K562 (cell line): Measurements from ENCODE around the gene PQBP1. TPM values are rescaled to one million over a fixed set of nuclear protein-coding genes. Genes with fewer than 3 reads are reported as not detected.

ENCODE experiments used
- ARID1B ChIP-seq: fragments of 450-650 bp; IDR thresholded peaks from 2 replicates; pipeline ENCODE4 v1.6.1; 2016; ENCODE audit warnings: antibody characterized with exemption, mild to moderate bottlenecking, inconsistent platforms
- ATF7 ChIP-seq: fragments of 450-650 bp; IDR thresholded peaks from 2 replicates; pipeline ENCODE4 v1.7.1; 2014; ENCODE audit warnings: mild to moderate bottlenecking, moderate library complexity
- CBX8 ChIP-seq: fragments of 200-600 bp; sonication (generic); IDR thresholded peaks from 2 replicates; pipeline ENCODE4 v1.6.1; 2012; ENCODE audit warnings: borderline replicate concordance, mixed run types, low read depth, mild to moderate bottlenecking, moderate library complexity, mixed read lengths, low read length, control low read depth, inconsistent platforms; ENCODE audit not compliant: poor library complexity, severe bottlenecking; ENCODE audit errors: extremely low read depth
- GABPB1 ChIP-seq: sonication (generic); formaldehyde crosslinking; IDR thresholded peaks from 2 replicates; pipeline ENCODE4 v1.8.0; 2022; ENCODE audit warnings: mild to moderate bottlenecking, missing genetic modification reagents
- HDAC3 ChIP-seq: fragments of 450-650 bp; IDR thresholded peaks from 2 replicates; pipeline ENCODE4 v1.6.1; 2018; ENCODE audit warnings: borderline replicate concordance, mild to moderate bottlenecking, moderate library complexity; ENCODE audit not compliant: partially characterized antibody
- MAFF ChIP-seq: IDR thresholded peaks from 2 replicates; pipeline ENCODE4 v1.6.1; 2012; ENCODE audit warnings: low read length, improper control_type of control experiment
- MCM5 ChIP-seq: fragments of 450-650 bp; IDR thresholded peaks from 2 replicates; pipeline ENCODE4 v1.6.1; 2016; ENCODE audit warnings: low read depth
- MTA3 ChIP-seq: fragments of 450-650 bp; formaldehyde crosslinking; IDR thresholded peaks from 2 replicates; pipeline ENCODE4 v1.6.1; 2017; ENCODE audit warnings: mild to moderate bottlenecking, borderline replicate concordance
- NFATC3 ChIP-seq: fragments of 450-650 bp; IDR thresholded peaks from 2 replicates; pipeline ENCODE4 v1.6.1; 2017; ENCODE audit warnings: mild to moderate bottlenecking
- NR2C1 ChIP-seq, 2 experiments: fragments of 450-650 bp; IDR thresholded peaks; 2 replicates each; pipeline ENCODE4 v1.6.1; 2017; ENCODE audit warnings: mild to moderate bottlenecking in 2 of 2, antibody characterized with exemption in 1 of 2, inconsistent platforms in 1 of 2, missing compliant biosample characterization in 1 of 2, missing genetic modification characterization in 1 of 2
- RBM39 ChIP-seq: fragments of 200-400 bp; formaldehyde crosslinking; optimal IDR thresholded peaks from 2 replicates; pipeline ENCODE3; 2018; ENCODE audit warnings: low read depth, low read length
- SIN3B ChIP-seq: fragments of 450-650 bp; IDR thresholded peaks from 2 replicates; pipeline ENCODE4 v1.6.1; 2017; ENCODE audit warnings: low read depth, mild to moderate bottlenecking, moderate library complexity
- SP1 ChIP-seq: sonication (generic); formaldehyde crosslinking; IDR thresholded peaks from 2 replicates; pipeline ENCODE4 v1.8.1; 2022; ENCODE audit warnings: mild to moderate bottlenecking, missing genetic modification reagents
- SUPT5H ChIP-seq: fragments of 450-650 bp; IDR thresholded peaks from 2 replicates; pipeline ENCODE4 v1.6.1; 2016
- TARDBP ChIP-seq: fragments of 450-650 bp; IDR thresholded peaks from 2 replicates; pipeline ENCODE4 v1.6.1; 2016
- TEAD1 ChIP-seq, 2 experiments: fragments of 450-650 bp in 1 of 2; sonication (generic) in 1 of 2; formaldehyde crosslinking; IDR thresholded peaks; 2 replicates each; pipeline versions ENCODE4 v1.4.0 to v1.8.0; 2020 to 2022; ENCODE audit warnings: mild to moderate bottlenecking in 2 of 2, missing genetic modification reagents in 1 of 2
- TRIM28 ChIP-seq: fragments of 450-650 bp; IDR thresholded peaks from 2 replicates; pipeline ENCODE4 v1.6.1; 2017
- ZNF224 ChIP-seq: sonication (generic); formaldehyde crosslinking; IDR thresholded peaks from 2 replicates; pipeline ENCODE4 v1.8.0; 2022; ENCODE audit warnings: mild to moderate bottlenecking, missing genetic modification reagents
- ZNF232 ChIP-seq: sonication (generic); formaldehyde crosslinking; IDR thresholded peaks from 2 replicates; pipeline ENCODE4 v1.8.0; 2022; ENCODE audit warnings: mild to moderate bottlenecking, missing genetic modification reagents
- ZNF583 ChIP-seq: fragments of 250-450 bp; sonication (Bioruptor Pico); IDR thresholded peaks from 2 replicates; pipeline ENCODE4 v1.4.0; 2020
- ZNF79 ChIP-seq: fragments of 250-450 bp; sonication (Bioruptor Pico); IDR thresholded peaks from 2 replicates; pipeline ENCODE4 v1.4.0; 2020; ENCODE audit warnings: low read depth, mild to moderate bottlenecking, moderate library complexity
- polyA plus RNA-seq, 8 experiments: library from polyadenylated mRNA; depleted of rRNA in 4 of 8; stranded (reverse) in 5 of 8; unstranded in 3 of 8; fragments of >200 nt; fragmentation: Nextera tagmentation in 2 of 8; fragmentation: Illumina TruSeq in 1 of 8; extraction: Ambion mirVana in 2 of 8; extraction: Trizol in 1 of 8; gene quantifications; 2 replicates each; pipeline versions ENCODE4 v1.2.1 to v1.2.3, GENCODE V29; 2011 to 2014; ENCODE audit warnings: inconsistent platforms in 1 of 8, missing spikeins in 1 of 8
- total RNA-seq, 7 experiments: library from RNA; depleted of rRNA in 6 of 7; stranded (reverse); fragments of >200 nt in 6 of 7; fragmentation: Illumina TruSeq in 2 of 7; extraction: Trizol in 2 of 7; gene quantifications; 2 replicates each; pipeline versions ENCODE4 v1.2.1 to v1.2.3, GENCODE V29; 2011 to 2021; ENCODE audit warnings: low replicate concordance in 1 of 7
- TF ChIP-seq, protein P1 (sequence below): fragments of 250-450 bp; sonication (Bioruptor Pico); IDR thresholded peaks from 2 replicates; pipeline ENCODE4 v1.5.0; 2020; ENCODE audit warnings: mild to moderate bottlenecking, borderline replicate concordance
- TF ChIP-seq, protein P2 (sequence below): fragments of 250-450 bp; sonication (Bioruptor Pico); IDR thresholded peaks from 2 replicates; pipeline ENCODE4 v1.5.0; 2021; ENCODE audit warnings: mild to moderate bottlenecking, moderate library complexity
- TF ChIP-seq, protein P3 (sequence below): fragments of 250-450 bp; sonication (Bioruptor Pico); IDR thresholded peaks from 2 replicates; pipeline ENCODE4 v1.4.0; 2020; ENCODE audit warnings: mild to moderate bottlenecking, moderate library complexity

PQBP1 gene
- total and polyA plus RNA-seq, 9 of the 15 experiments (the other 6 are each of a cell fraction or from before 2014, with no cell fraction given), result 41.3 to 262 (median 112) TPM

DNA sequence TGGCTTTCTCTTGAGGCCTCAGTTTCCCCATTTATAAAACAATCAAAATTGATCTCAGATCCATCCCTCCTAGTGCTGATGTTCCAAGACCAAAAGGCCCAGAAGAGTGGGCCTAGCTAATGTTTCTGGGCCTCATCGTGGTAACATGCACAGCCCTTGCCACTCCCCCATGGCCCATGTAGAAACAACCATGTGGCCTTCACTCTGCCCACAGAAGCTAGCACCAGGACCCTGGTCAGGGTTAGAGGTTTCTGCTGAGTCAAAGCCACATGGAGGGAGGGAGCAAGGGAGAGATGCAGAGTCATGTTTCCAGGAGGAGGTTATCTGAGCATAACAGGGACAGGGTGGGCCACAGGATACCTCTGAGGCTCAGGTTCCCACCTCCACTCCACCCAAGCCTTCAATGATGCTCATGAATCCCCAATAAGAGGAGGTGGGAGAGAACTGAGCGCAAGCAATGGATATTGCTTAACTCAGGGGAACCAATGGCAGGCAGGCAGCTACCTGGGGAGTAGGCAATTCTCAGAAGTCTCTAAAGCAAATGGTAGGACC, 42.8 kb downstream of the PQBP1 start (continued):
- TF ChIP-seq, protein P1, sequence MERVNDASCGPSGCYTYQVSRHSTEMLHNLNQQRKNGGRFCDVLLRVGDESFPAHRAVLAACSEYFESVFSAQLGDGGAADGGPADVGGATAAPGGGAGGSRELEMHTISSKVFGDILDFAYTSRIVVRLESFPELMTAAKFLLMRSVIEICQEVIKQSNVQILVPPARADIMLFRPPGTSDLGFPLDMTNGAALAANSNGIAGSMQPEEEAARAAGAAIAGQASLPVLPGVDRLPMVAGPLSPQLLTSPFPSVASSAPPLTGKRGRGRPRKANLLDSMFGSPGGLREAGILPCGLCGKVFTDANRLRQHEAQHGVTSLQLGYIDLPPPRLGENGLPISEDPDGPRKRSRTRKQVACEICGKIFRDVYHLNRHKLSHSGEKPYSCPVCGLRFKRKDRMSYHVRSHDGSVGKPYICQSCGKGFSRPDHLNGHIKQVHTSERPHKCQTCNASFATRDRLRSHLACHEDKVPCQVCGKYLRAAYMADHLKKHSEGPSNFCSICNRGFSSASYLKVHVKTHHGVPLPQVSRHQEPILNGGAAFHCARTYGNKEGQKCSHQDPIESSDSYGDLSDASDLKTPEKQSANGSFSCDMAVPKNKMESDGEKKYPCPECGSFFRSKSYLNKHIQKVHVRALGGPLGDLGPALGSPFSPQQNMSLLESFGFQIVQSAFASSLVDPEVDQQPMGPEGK, result no peak
- TF ChIP-seq MAFF (peak; percentile 97), NFATC3 (no peak), SP1 (no peak), SUPT5H (no peak), SIN3B (no peak), MCM5 (no peak), TARDBP (no peak), TRIM28 (no peak), CBX8 (no peak), HDAC3 (no peak), GABPB1 (CRISPR knock-in tag) (no peak), NR2C1 (IDR thresholded peaks at IDR 0.05) (no peak), NR2C1 (tag; IDR thresholded peaks at IDR 0.05) (peak; percentile 69), ATF7 (no peak; the same call in 1 of the 2 replicates), RBM39 (no peak), ZNF224 (CRISPR knock-in tag) (no peak), ZNF232 (no peak), ZNF583 (CRISPR knock-in tag) (peak; percentile 84), TEAD1 (CRISPR knock-in tag; IDR thresholded peaks at IDR 0.05) (peak in 1 of 2 experiments; percentile 80; a peak in 2 of 4 replicates), ARID1B (peak; percentile 94), ZNF79 (CRISPR knock-in tag) (no peak), MTA3 (no peak; the same call in 1 of the 2 replicates)
- TF ChIP-seq, protein P2, sequence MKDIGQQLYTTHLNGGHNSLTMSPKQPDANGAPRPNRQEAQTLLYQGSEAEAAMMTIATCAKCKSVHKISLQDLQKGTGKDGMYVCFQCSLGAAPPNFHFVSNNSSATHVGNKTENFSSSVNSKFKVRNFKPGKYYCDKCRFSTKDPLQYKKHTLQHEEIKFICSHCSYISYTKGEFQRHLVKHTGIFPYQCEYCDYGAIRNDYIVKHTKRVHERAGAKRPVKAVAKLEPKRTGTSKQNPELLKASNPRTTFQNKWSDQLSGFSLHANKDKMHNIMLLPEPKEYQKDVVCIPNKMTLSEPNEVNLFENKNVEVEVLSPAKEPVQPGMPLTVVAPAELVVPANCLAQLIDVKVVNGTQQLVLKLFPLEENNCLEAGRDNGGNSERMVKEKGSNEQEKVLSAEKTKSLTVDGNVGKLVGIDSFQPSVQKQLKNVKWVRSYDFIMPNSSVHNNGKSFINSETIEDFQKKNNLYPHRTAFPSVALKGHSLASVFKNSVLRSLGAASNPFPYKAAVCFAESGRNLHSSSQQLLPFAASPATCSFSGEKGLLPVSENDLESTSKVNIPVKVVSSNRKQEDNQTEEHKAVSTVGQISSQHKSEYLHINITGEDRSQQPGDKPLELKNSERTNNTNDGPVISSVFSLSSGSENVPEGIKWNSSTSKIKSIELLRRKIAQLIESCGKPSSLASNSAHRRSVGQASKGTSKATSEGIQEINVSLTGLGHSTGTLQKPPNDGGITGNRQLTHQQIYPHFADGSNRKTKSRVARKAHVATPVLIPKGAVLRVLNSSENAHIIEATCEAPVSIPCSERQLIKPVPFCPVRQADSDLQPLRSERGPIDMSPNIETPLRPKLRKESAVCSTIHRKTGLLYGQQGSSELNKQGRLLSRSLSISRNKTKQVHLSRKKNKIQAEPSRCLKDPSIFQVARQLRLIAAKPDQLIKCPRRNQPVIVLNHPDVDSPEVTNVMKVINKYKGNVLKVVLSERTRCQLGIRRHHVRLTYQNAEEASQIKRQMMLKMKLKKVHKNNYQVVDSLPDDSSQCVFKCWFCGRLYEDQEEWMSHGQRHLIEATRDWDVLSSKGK, result no peak
- TF ChIP-seq, protein P3, sequence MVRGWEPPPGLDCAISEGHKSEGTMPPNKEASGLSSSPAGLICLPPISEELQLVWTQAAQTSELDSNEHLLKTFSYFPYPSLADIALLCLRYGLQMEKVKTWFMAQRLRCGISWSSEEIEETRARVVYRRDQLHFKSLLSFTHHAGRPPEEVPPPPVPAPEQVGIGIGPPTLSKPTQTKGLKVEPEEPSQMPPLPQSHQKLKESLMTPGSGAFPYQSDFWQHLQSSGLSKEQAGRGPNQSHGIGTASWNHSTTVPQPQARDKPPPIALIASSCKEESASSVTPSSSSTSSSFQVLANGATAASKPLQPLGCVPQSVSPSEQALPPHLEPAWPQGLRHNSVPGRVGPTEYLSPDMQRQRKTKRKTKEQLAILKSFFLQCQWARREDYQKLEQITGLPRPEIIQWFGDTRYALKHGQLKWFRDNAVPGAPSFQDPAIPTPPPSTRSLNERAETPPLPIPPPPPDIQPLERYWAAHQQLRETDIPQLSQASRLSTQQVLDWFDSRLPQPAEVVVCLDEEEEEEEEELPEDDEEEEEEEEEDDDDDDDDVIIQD (CRISPR knock-in tag), result no peak
